GM12878 (cell line): Measurements from ENCODE around the gene VEGFB. TPM values are rescaled to one million over a fixed set of nuclear protein-coding genes. Genes with fewer than 3 reads are reported as not detected.
A peak's percentile ranks its signal among the peaks of the same experiment; 100 is the strongest.

Source experiments
- ATAC-seq: fragments of 200-7000 bp; cut with Tn5 transposase; 3 replicates; pipeline ENCODE4 v1.9.1; 2020; ENCODE audit warnings: mild to moderate bottlenecking, moderate library complexity
- BruUV-seq: library from RNA; stranded (reverse); fragments of 400-500 nt; replicated peaks from 2 replicates; lab custom pipeline; 2021; lab: Mats Ljungman, UMichigan
- CTCF ChIA-PET: fragments of 300-600 bp; sonication (Branson Sonifier 250); formaldehyde crosslinking; extraction: SDS; loops from one replicate; lab custom pipeline; 2021; ENCODE audit warnings: inconsistent platforms; lab: Yijun Ruan, JAX
- POLR2A ChIA-PET: fragments of 350-600 bp; formaldehyde crosslinking; extraction: SDS; loops from one replicate; lab custom pipeline; 2021; ENCODE audit warnings: inconsistent platforms; lab: Charles Lee
- RAD21 ChIA-PET: fragments of 300-600 bp; sonication (Branson Sonifier 250); formaldehyde crosslinking; loops from one replicate; lab custom pipeline; 2023; ENCODE audit warnings: antibody characterized with exemption; ENCODE audit not compliant: unreplicated experiment; lab: Charles Lee
- SMC1A ChIA-PET: fragments of 300-600 bp; sonication (Branson Sonifier 250); formaldehyde crosslinking; loops from one replicate; lab custom pipeline; 2023; ENCODE audit not compliant: unreplicated experiment, uncharacterized antibody; lab: Charles Lee
- DNase-seq: peaks from one replicate; pipeline ENCODE4 v3.0.0-alpha.2; 2011; ENCODE audit warnings: low read depth, low spot score
- FAIRE-seq: peaks from 3 replicates; lab custom pipeline; 2011; peaks lifted over from hg19 to GRCh38; lab: Jason Lieb, UNC
- H2AFZ ChIP-seq: 2 replicates; pipeline ENCODE4 v1.6.0; 2011; ENCODE audit warnings: low read depth, low read length, control low read depth; ENCODE audit not compliant: control insufficient read depth
- H3K27ac ChIP-seq: 2 replicates; pipeline ENCODE4 v1.5.1; 2011; ENCODE audit warnings: control low read depth; ENCODE audit not compliant: control insufficient read depth, insufficient read depth
- H3K27me3 ChIP-seq, 2 experiments: replicated peaks in 1 of 2; 2 replicates each; pipeline versions ENCODE4 v1.6.0 to v1.6.1; 2011; ENCODE audit warnings: low read length in 1 of 2; ENCODE audit not compliant: control insufficient read depth in 2 of 2, insufficient read depth in 2 of 2
- H3K36me3 ChIP-seq, 2 experiments: 2 replicates each; pipeline ENCODE4 v1.5.1; 2011; ENCODE audit warnings: low read length in 1 of 2; ENCODE audit not compliant: control insufficient read depth in 2 of 2, insufficient read depth in 2 of 2
- H3K4me1 ChIP-seq: 2 replicates; pipeline ENCODE4 v1.6.1; 2011; ENCODE audit warnings: mild to moderate bottlenecking, low read length, moderate library complexity, mixed read lengths; ENCODE audit not compliant: control insufficient read depth, insufficient read depth
- H3K4me2 ChIP-seq: 2 replicates; pipeline ENCODE4 v1.6.0; 2011; ENCODE audit warnings: control low read depth; ENCODE audit not compliant: control insufficient read depth, insufficient read depth
- H3K4me3 ChIP-seq: fragments of 200-600 bp; sonication (generic); 2 replicates; pipeline ENCODE4 v1.5.1; 2016
- H3K79me2 ChIP-seq: 2 replicates; pipeline ENCODE4 v1.6.0; 2011; ENCODE audit warnings: low read length; ENCODE audit not compliant: control insufficient read depth, insufficient read depth
- H3K9ac ChIP-seq: 2 replicates; pipeline ENCODE4 v1.8.0; 2011; ENCODE audit warnings: low read length, control low read depth, mixed read lengths; ENCODE audit not compliant: control insufficient read depth, insufficient read depth
- H3K9me3 ChIP-seq: replicated peaks from 3 replicates; pipeline ENCODE4 v1.5.1; 2011; ENCODE audit warnings: mild to moderate bottlenecking, low read length; ENCODE audit not compliant: control insufficient read depth, insufficient read depth
- H4K20me1 ChIP-seq: 2 replicates; pipeline ENCODE4 v1.6.0; 2011; ENCODE audit not compliant: control insufficient read depth, insufficient read depth
- BHLHE40 ChIP-seq, 2 experiments: fragments of 450-650 bp in 1 of 2; IDR thresholded peaks; 2 replicates each; pipeline ENCODE4 v1.6.1; 2011 to 2017; ENCODE audit warnings: low read depth in 2 of 2, borderline replicate concordance in 1 of 2, improper control_type of control experiment in 1 of 2, low read length in 1 of 2, mild to moderate bottlenecking in 1 of 2
- BMI1 ChIP-seq: fragments of 450-650 bp; IDR thresholded peaks from 2 replicates; pipeline ENCODE4 v1.6.1; 2016; ENCODE audit warnings: mild to moderate bottlenecking, moderate library complexity, borderline replicate concordance
- CREB1 ChIP-seq: IDR thresholded peaks from 2 replicates; pipeline ENCODE4 v1.6.1; 2012; ENCODE audit warnings: low read depth, mild to moderate bottlenecking, inconsistent platforms
- CREM ChIP-seq: IDR thresholded peaks from 2 replicates; pipeline ENCODE4 v1.6.1; 2014; ENCODE audit warnings: antibody characterized with exemption, low read depth
- GABPA ChIP-seq: IDR thresholded peaks from 2 replicates; pipeline ENCODE4 v1.6.1; 2014; ENCODE audit warnings: antibody characterized with exemption, low read depth, mild to moderate bottlenecking, inconsistent platforms
- KAT2A ChIP-seq: conservative IDR thresholded peaks from 2 replicates; pipeline ENCODE4 v1.6.1; 2011; ENCODE audit warnings: low read depth, low read length; ENCODE audit not compliant: control insufficient read depth
- MTA3 ChIP-seq: IDR thresholded peaks from 2 replicates; pipeline ENCODE4 v1.6.1; 2012; ENCODE audit warnings: low read length, inconsistent platforms, borderline replicate concordance
- POLR2A ChIP-seq: IDR thresholded peaks from 2 replicates; pipeline ENCODE4 v1.6.1; 2011; ENCODE audit warnings: low read depth, mild to moderate bottlenecking, low read length
- RAD51 ChIP-seq: fragments of 450-650 bp; IDR thresholded peaks from 2 replicates; pipeline ENCODE4 v1.6.1; 2016; ENCODE audit warnings: moderate library complexity, mild to moderate bottlenecking, inconsistent platforms
- SIX5 ChIP-seq: IDR thresholded peaks from 2 replicates; pipeline ENCODE4 v1.6.1; 2011; ENCODE audit warnings: mild to moderate bottlenecking, low read depth, low read length, moderate library complexity; ENCODE audit not compliant: severe bottlenecking
- SMAD5 ChIP-seq: IDR thresholded peaks from 2 replicates; pipeline ENCODE4 v1.6.1; 2016; ENCODE audit warnings: antibody characterized with exemption, low read depth
- SMARCA5 ChIP-seq: fragments of 450-650 bp; IDR thresholded peaks from 2 replicates; pipeline ENCODE4 v1.6.1; 2017; ENCODE audit warnings: mild to moderate bottlenecking
- SMC3 ChIP-seq: IDR thresholded peaks from 2 replicates; pipeline ENCODE4 v1.6.1; 2011; ENCODE audit warnings: low read length, improper control_type of control experiment, borderline replicate concordance
- STAT3 ChIP-seq: IDR thresholded peaks from 2 replicates; pipeline ENCODE4 v1.6.1; 2011; ENCODE audit warnings: low read depth, low read length, improper control_type of control experiment
- WGBS: methylation state at CpG from one replicate; pipeline ENCODE4 v1.1.6; 2016; ENCODE audit warnings: low lambda C conversion rate; ENCODE audit not compliant: insufficient replicate concordance, insufficient coverage; ENCODE audit errors: missing lambda C conversion rate; 5-methylcytosine and 5-hydroxymethylcytosine counted together
- in situ Hi-C: fragments of 300-500 bp; cut with MboI; formaldehyde crosslinking; loops from 9 replicates; pipeline ENCODE4 v1.14.3; 2018; ENCODE audit warnings: mixed read lengths
- intact Hi-C: fragments of 100-400 bp; cut with micrococcal nuclease; formaldehyde crosslinking; loops from one replicate; pipeline ENCODE4 v1.14.2; 2022; ENCODE audit not compliant: unreplicated experiment
- polyA plus RNA-seq, 11 experiments: library from polyadenylated mRNA; depleted of rRNA in 4 of 11; unstranded in 6 of 11; stranded (reverse) in 5 of 11; fragments of >200 nt; fragmentation: Nextera tagmentation in 4 of 11; fragmentation: Illumina TruSeq in 1 of 11; extraction: Ambion mirVana in 4 of 11; extraction: Trizol in 1 of 11; gene quantifications; 1 replicate in 1 of 11; 2 replicates in 10 of 11; pipeline versions ENCODE4 v1.2.1 to v1.2.3, GENCODE V29; 2011 to 2016; ENCODE audit warnings: inconsistent platforms in 2 of 11, missing spikeins in 2 of 11, low read depth in 1 of 11
- total RNA-seq, 4 experiments: library from RNA; depleted of rRNA in 3 of 4; stranded (reverse); fragments of >200 nt in 3 of 4; fragmentation: Illumina TruSeq in 1 of 4; extraction: Trizol in 1 of 4; gene quantifications; 2 replicates each; pipeline versions ENCODE4 v1.2.1 to v1.2.3, GENCODE V29; 2013 to 2021

VEGFB gene
- total and polyA plus RNA-seq, 10 of the 15 experiments (the other 5 are each of a cell fraction or from before 2014, with no cell fraction given) = 7.0 to 75.8 (median 20.3) TPM

- Histone ChIP-seq H3K4me1 (peaks cover 26% of the 10 kb centered on the region), H3K4me2 (peak overlapping the region; percentile 76), H3K9me3 (no peaks in the 10 kb centered on the region), H3K79me2 (peaks cover 39% of the 10 kb centered on the region), H3K4me3 (peak overlapping the region; percentile 74; the same call in 1 of the 2 replicates), H2AFZ (no peak overlapping the region), H4K20me1 (no peaks in the 10 kb centered on the region), H3K36me3 (peaks cover 18 to 24% of the 10 kb centered on the region in 2 experiments; a peak in 3 of 4 replicates), H3K27me3 (no peaks in the 10 kb centered on the region), H3K9ac (no peak overlapping the region), H3K27ac (peak overlapping the region; percentile 98)
- ATAC-seq = no peak
- FAIRE-seq = no peak
- WGBS = 81% methylated on average over 18 of the region's 18 CpGs
- intact Hi-C loops (no loop called here), in situ Hi-C loops (no loop called here)
- BruUV-seq = no TSS peak
- ChIA-PET SMC1A (interaction anchor here (1.6 to 5.5 kb wide), 5 partner anchors 12 to 109 kb away, joined by 3 to 56 read pairs (median 32); partner anchors contain the start of genes FKBP2, NUDT22, PRDX5 and TRMT112), POLR2A (interaction anchor here (1.1 to 5.2 kb wide), 6 partner anchors 11 to 42 kb away, joined by 3 to 85 read pairs (median 8); partner anchors contain the start of genes NUDT22, PLCB3, PPP1R14B and TRPT1), RAD21 (interaction anchor here (3.4 to 6.6 kb wide), 2 partner anchors 17 to 94 kb away, joined by 34 to 125 read pairs; partner anchors contain the start of genes CATSPERZ, ESRRA, NUDT22 and TRPT1), CTCF (interaction anchor here (0.6 to 9.7 kb wide), 6 partner anchors 8 to 94 kb away, joined by 3 to 238 read pairs (median 5); partner anchors contain the start of genes CATSPERZ, ESRRA, NUDT22 and TRPT1)
- TF ChIP-seq RAD51 (no peak), POLR2A (0 out of 2 replicates have a peak, but pooled peaks have one; percentile 24), SMAD5 (0 out of 2 replicates have a peak, but pooled peaks have one; percentile 26), CREB1 (no peak), SMARCA5 (no peak)
- no peak for DNase-seq
Measured at GRCh38 chr11:64208796-64209562, 25.4 kb upstream of the VEGFB start.

DNA sequence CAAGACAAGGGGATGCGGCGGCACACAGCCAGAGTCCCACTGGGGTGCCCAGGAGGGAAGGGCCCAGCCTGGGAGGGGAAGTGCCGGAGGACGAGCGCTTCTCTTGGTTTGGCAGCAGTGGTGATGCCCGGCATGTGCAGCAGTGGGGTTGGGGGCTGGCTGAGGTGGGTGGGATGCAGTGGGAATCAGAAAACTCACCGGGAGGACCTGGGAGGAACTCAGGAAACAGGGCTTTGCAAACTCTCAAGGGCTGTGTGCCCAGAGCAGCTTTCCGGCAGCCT lies 24.9 kb upstream of the VEGFB start:
- H2AFZ ChIP-seq = no peak overlapping the region
- peaks cover 39% of the 10 kb centered on the region for H3K79me2 ChIP-seq
- intact Hi-C loops = no loop called here
- H3K27me3 ChIP-seq = no peaks in the 10 kb centered on the region
- H3K27ac ChIP-seq = no peak overlapping the region
- H3K4me2 ChIP-seq = peak overlapping the region; percentile 76; the same call in 1 of the 2 replicates
- no TSS peak for BruUV-seq
- CTCF ChIA-PET = interaction anchor here (9.7 kb wide), 1 partner anchor 93 kb away, joined by 238 read pairs; the partner anchor contains the start of genes CATSPERZ and ESRRA
- FAIRE-seq = no peak
- SMC1A ChIA-PET = interaction anchor here (5.5 kb wide), 1 partner anchor 16 kb away, joined by 56 read pairs; the partner anchor contains the start of genes NUDT22 and TRPT1
- no peaks in the 10 kb centered on the region for H3K9me3 ChIP-seq
- in situ Hi-C loops = no loop called here
- RAD21 ChIA-PET = interaction anchor here (6.6 kb wide), 1 partner anchor 93 kb away, joined by 125 read pairs; the partner anchor contains the start of genes CATSPERZ and ESRRA
- no peak for ATAC-seq
- no peak overlapping the region for H3K4me3 ChIP-seq
- POLR2A ChIA-PET = interaction anchor here (1.1 to 1.6 kb wide), 4 partner anchors 10 to 29 kb away, joined by 3 to 5 read pairs (median 3); no protein-coding TSS in a partner anchor
- H4K20me1 ChIP-seq = no peaks in the 10 kb centered on the region
- peaks cover 18 to 22% of the 10 kb centered on the region in 2 experiments; a peak in 3 of 4 replicates for H3K36me3 ChIP-seq
- peaks cover 22% of the 10 kb centered on the region for H3K4me1 ChIP-seq
- 88% methylated on average over 7 of the region's 8 CpGs for WGBS
- no peak overlapping the region for H3K9ac ChIP-seq
- DNase-seq = no peak
- TF ChIP-seq KAT2A (no peak), MTA3 (no peak), CREM (no peak), SMC3 (no peak), BMI1 (no peak), SIX5 (no peak), STAT3 (no peak), BHLHE40 (IDR thresholded peaks at IDR 0.05; ENCODE audit: borderline replicate concordance in 1 of 2, low read depth in 2 of 2, low read length in 1 of 2) (no peak), GABPA (no peak)
